TTC549 (cell line): ENCODE measurements around the gene POU3F2.

Experiments used
- FAIRE-seq: peaks from 2 replicates; lab custom pipeline; 2012; peaks lifted over from hg19 to GRCh38; lab: Jason Lieb, UNC

POU3F2 gene

GRCh38 chr6:98831057-98831958 lies 3.1 kb upstream of the POU3F2 start:
- no peak for FAIRE-seq

DNA sequence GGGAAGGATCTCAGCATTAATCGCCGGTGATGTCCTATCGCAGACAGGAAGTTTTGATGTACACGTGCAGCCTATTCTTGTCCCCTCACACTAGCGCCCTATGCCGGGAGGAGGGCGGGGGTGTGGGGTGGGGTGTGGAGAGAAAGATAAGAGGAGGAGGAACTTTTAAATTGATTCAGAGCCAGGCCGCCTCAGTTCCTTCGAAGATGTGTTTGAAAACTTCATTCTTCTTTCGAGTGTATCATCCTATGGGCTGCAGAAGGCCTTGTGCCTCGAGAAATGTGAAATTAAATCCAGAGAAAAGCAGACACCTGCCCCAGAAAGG lies 2.5 kb upstream of the POU3F2 start:
- no peak for FAIRE-seq

DNA sequence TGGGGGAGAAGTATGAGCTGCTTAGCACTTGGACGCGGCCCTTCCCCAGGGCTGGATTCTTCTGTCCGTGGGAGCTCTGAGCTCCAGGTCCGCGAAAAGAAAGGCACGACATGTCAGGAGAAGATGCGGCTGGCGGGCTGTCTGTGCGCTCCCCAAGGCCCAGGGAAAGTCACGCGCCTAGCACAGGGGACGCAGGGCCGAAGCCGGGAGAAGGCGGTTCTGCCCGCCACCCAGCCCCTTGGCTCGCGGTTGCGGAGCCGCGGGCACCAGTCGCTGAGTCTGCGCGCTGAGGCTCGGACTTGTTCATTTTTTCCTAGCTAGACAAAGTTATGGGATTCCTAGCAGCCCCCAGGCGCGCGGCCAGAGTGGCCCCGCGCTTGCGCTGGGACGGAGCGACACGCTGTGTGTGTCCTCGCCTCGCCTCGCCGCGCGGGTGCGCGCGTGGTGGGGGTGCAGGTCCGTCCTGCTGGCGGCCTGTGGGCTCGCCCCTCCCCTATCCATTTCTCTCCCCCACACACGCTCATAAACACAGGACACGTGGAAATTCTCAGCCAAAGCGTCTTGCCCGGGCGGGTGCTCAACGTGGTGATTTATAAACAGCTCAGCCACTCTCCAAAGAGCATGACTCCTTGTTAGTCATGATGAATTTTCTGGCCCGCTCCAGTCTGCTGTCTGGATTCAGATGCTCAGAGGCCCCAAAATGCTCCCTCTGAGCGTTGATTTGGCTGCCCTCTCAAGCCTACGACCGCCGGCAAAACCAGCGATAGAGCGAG lies 1.9 kb upstream of the POU3F2 start:
- no peak for FAIRE-seq

GRCh38 chr6:98833057-98833306 lies 1.4 kb upstream of the POU3F2 start:
- FAIRE-seq, result no peak

- FAIRE-seq, result no peak
Observed at GRCh38 chr6:98833307-98834059, 891 bp upstream of the POU3F2 start.

- no peak for FAIRE-seq
Observed at GRCh38 chr6:98835149-98836024, 1.0 kb downstream of the POU3F2 start.

DNA sequence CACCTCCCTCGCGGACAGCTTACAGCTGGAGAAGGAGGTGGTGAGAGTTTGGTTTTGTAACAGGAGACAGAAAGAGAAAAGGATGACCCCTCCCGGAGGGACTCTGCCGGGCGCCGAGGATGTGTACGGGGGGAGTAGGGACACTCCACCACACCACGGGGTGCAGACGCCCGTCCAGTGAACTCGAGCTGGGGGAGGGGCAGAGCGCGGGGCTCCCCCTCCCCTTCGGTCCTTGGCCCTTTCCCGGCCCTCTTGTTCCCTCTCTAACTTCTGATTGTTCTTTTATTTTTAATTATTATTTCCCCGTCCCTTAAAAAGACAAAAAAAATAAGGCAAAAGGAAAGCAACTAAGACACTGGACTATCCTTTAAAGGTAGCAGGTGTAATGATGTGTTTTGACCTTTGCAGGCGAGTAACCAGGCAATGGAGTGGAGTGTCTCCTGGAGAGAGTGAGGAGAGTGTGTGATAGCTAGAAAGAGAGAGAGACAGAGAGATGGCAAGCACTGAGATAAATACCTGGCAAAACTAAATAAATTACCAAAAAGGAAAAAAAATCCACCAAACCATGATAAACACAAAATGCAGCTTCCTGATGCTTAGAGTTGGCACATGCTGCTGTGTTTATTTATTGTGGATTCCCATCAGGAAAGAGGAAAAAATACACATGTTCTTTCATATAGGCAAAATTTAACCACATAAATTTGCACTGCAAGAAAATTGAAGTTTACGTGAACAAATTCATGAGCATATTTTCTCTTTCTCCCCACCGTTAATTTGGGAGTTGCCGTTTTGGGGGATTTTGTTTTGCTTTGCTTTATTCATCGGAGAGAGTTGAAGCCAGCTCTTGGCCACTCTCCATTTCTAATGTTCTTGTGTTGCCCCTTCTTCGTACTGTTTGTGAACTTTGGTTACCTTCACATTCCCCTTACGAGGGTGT lies 1.9 kb downstream of the POU3F2 start:
- no peak for FAIRE-seq

- FAIRE-seq, result no peak
Observed at GRCh38 chr6:98836962-98837944, 2.9 kb downstream of the POU3F2 start.

- no peak for FAIRE-seq
Observed at GRCh38 chr6:98838032-98838431, 3.7 kb downstream of the POU3F2 start.

DNA sequence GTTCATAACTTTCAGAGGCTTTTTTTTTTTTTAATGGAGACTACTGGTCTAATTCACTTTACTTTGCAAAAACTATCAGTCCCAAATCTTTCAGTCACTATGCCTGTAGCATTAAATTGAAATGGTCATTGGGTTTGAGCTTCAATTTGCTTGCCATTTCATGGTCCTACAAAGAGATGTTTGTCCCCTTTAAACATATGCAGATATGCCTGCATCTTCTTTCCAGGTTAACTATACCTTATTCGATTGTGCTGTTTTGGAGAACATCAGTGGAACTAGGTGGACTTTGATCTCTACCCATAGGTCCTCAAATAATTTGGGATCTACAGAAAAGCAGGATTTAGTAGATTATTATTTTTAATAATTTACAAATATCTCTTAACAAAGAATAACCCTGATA lies 4.6 kb downstream of the POU3F2 start:
- no peak for FAIRE-seq

DNA sequence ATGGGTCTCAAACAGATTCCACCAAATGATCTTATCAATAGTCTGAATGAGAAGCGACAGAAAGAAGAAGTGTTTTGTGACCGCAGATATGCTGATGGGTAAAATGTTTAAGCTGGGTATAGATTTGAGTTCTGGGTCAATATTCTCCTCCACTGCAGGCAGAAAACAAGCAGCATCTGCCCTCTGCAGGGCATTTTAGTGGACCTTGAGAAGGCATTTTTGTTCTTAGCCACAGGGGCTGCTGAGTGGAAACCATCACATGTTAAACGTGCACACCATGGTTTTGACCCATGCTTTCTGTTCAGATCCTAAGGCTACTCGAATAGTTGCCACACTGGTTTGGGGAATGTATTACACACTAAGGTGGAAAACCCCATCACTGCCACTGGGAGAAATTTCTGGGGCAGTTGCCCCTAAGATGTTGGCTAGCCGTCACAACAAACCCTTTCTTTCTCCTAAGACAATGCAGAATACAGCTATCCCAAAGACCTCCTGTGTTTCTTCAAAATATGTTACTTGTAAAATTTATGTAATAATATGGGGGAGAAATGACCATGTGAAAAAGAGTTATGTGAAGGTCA lies 5.5 kb downstream of the POU3F2 start:
- FAIRE-seq, result no peak

DNA sequence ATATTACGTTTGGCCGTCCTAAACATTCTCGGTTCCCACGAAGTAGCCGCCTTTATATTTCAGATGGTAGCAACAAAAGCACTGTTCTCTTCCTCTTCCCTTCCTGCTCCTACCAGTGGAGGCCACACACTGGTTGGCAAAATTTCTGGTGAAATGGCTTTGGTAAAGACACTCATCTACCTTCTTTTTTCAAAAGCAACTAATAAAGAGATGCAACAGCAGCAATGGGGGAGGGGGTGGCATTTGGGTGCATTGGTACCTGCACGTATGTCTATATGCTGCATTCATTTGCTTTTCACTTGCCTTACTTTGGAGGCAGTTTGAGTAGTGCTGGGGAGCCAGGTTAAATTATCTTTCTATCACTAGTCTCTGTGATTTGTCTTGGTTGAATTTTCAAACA lies 6.0 kb downstream of the POU3F2 start:
- no peak for FAIRE-seq

DNA sequence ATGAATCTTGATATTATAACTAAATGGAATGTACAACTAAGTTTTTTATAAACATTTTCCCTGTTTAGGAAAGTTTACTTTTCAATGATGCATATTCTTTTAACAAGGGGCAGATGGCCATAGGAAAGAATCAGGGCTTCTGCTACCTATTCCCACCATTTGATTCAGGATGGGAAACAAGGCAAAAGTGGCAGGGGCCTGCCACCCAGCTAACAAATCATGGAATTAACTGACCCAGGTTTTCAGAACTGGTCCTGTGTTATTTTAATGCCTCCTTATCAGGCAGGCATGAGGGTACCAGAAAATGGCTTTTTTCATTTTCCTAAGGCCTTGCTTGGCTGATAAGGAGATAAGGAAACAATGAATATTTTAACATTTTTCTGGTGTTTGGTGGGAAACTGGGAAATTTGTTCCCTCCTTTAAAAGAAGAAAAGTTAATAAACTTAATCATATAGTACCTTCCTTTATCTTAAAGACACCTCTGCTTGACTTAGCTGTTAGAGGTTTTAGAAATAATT lies 6.7 kb downstream of the POU3F2 start:
- FAIRE-seq, result no peak

DNA sequence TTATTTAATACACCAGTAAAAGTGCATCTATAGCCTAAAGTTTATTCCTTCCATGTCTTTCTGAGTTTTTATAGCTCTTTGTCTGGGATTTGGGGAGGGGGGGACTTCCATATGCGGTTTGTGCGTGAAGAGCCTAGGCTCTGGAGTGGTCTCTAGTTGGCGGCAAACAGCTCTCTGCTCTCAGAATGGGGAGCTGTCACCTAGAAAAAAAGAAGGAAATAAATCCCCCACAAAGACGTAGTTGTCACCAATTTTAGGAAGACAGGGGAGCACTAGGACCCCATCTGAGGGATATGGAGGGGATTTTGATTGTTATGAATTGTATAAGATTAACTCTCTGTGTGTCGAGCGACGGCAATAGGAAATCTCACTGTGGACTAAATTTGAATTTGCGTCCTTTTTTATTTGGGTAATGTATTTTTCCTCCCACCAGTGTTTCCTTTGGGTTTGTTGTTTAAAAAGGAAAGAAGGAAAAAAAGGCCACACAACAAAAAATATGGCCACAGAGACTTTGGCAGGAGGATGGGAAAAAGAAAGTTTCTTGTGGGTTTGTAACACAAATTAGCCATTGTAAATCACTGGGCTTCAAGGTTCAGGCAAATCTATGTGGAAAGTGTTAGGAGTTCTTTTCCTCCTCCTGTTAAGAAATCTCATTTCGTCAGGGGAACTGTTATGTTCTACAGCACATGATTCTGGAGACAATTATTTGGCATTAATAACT lies 7.4 kb downstream of the POU3F2 start:
- FAIRE-seq, result no peak

GRCh38 chr6:98842342-98843180 lies 8.2 kb downstream of the POU3F2 start:
- no peak for FAIRE-seq

- FAIRE-seq, result no peak
Observed at GRCh38 chr6:98843271-98844243, 9.2 kb downstream of the POU3F2 start.
